ENCODE results near the gene AGRN. TPM values are rescaled to one million over a fixed set of nuclear protein-coding genes. Genes with fewer than 3 reads are reported as not detected.

The AGRN gene
- total RNA-seq, 1 experiment from 2014 or later, result 175 TPM

GRCh38 chr1:1085171-1085841 lies 65.4 kb downstream of the AGRN start:
- H4K5ac ChIP-seq (ENCODE audit: insufficient read length, low read depth, low read length), result no peak overlapping the region
- H2BK5ac ChIP-seq (ENCODE audit: insufficient read length, low read length), result no peak overlapping the region
- no peak overlapping the region for H2AFZ ChIP-seq (ENCODE audit: low read length)
- no peak overlapping the region for H2BK15ac ChIP-seq (ENCODE audit: low read depth, low read length)
- no peak overlapping the region for H3T11ph ChIP-seq (ENCODE audit: low read length)
- H3K4me1 ChIP-seq (ENCODE audit: insufficient read depth, low read length), result no peaks in the 10 kb centered on the region; the same call in 1 of the 2 replicates
- no peak overlapping the region for H2BK20ac ChIP-seq (ENCODE audit: low read depth, low read length, poor library complexity, severe bottlenecking)
- DNase-seq, result no peak
- no peak overlapping the region for H2AK5ac ChIP-seq (ENCODE audit: insufficient read length, low read length)
- no peaks in the 10 kb centered on the region for H3K23me2 ChIP-seq (ENCODE audit: insufficient read length, low read depth, low read length, poor library complexity, severe bottlenecking)
- H4K8ac ChIP-seq (replicated peaks; ENCODE audit: insufficient read length, low read depth, low read length), result no peak overlapping the region
- no peak for TF ChIP-seq CTCF (conservative IDR thresholded peaks at IDR 0.05)
- no peaks in the 10 kb centered on the region for H3K79me2 ChIP-seq (ENCODE audit: insufficient read depth, low read length)
- H4K20me1 ChIP-seq (ENCODE audit: control insufficient read depth, insufficient read depth, insufficient read length), result no peaks in the 10 kb centered on the region
- H3K4me2 ChIP-seq (ENCODE audit: insufficient read depth, insufficient read length, low read length), result no peak overlapping the region
- H3K56ac ChIP-seq (ENCODE audit: insufficient read length, low read depth, low read length), result no peak overlapping the region
- H3K4ac ChIP-seq (ENCODE audit: low read depth, low read length), result no peak overlapping the region
- no peaks in the 10 kb centered on the region for H3K79me1 ChIP-seq (ENCODE audit: insufficient read depth, low read depth, low read length, poor library complexity, severe bottlenecking)
- no peak overlapping the region for H3K27ac Mint-ChIP-seq
- H3K27me3 ChIP-seq (ENCODE audit: insufficient read depth, low read length), result no peaks in the 10 kb centered on the region
- H3K9me3 ChIP-seq (ENCODE audit: control insufficient read depth, low read depth, low read length), result no peaks in the 10 kb centered on the region
- peaks cover 0 to 12% (median 0%) of the 10 kb centered on the region in 3 experiments; a peak in 5 of 7 replicates for H3K36me3 Mint-ChIP-seq (ENCODE audit: insufficient read depth in 1 of 3, low read depth in 3 of 3)
- no peaks in the 10 kb centered on the region for H3K9me3 Mint-ChIP-seq
- H3K18ac ChIP-seq (ENCODE audit: insufficient read length, low read depth, low read length), result no peak overlapping the region
- H3K27me3 Mint-ChIP-seq (ENCODE audit: low read depth), result no peaks in the 10 kb centered on the region
- H3K23ac ChIP-seq (ENCODE audit: insufficient read length, low read depth, low read length), result no peak overlapping the region
- no peak overlapping the region for H3K27ac ChIP-seq (ENCODE audit: insufficient read length, low read depth, low read length)
- H2BK120ac ChIP-seq (ENCODE audit: low read depth, low read length, poor library complexity, severe bottlenecking), result no peak overlapping the region
- H3K4me3 Mint-ChIP-seq, result no peak overlapping the region
- H3K9ac ChIP-seq (ENCODE audit: extremely low read depth, insufficient read length, low read length), result no peak overlapping the region
- no CpG with 5 or more reads among the region's 30 CpGs for WGBS (ENCODE audit: extremely low coverage, insufficient read length, low lambda C conversion rate)
- H2BK12ac ChIP-seq (ENCODE audit: insufficient read length, low read depth, low read length), result no peak overlapping the region
- no peaks in the 10 kb centered on the region for H3K4me1 Mint-ChIP-seq
- H3K14ac ChIP-seq (ENCODE audit: insufficient read depth, low read length), result no peak overlapping the region; the same call in 1 of the 2 replicates
- H4K91ac ChIP-seq (ENCODE audit: insufficient read length, low read depth, low read length), result no peak overlapping the region

Measured in H9 (cell line).